Right ventricle myocardium superior (tissue), 1 donor: ENCODE results near the gene USO1. TPM values are rescaled to one million over a fixed set of nuclear protein-coding genes. Genes with fewer than 3 reads are reported as not detected.
A peak's percentile ranks its signal among the peaks of the same experiment; 100 is the strongest.
"Not testable (repeated sequence)": the region's sequence is repeated elsewhere in the genome, so short reads cannot be mapped to it uniquely, and the experiment has no call there.

Source experiments
- ATAC-seq: fragments of 200-7000 bp; cut with Tn5 transposase; one replicate; pipeline ENCODE4 v1.9.1; 2020; ENCODE audit warnings: mild to moderate bottlenecking; ENCODE audit not compliant: poor library complexity
- DNase-seq: peaks from one replicate; pipeline ENCODE4 v3.0.0-alpha.2; 2020
- intact Hi-C: fragments of 100-400 bp; cut with DNase I; formaldehyde crosslinking; loops from one replicate; pipeline ENCODE4 v1.11.2; 2022
- total RNA-seq: library from RNA; stranded (reverse); fragmentation: NEBNext Ultra II Directional; extraction: Animal tissue kit (Norgen Biotek cat#: 25700); gene quantifications from one replicate; pipeline ENCODE4 v1.2.1, GENCODE V29; 2021
- donor health status: DM: no; HTN: yes; CAD: no; lungs with severe emphysema.

The USO1 gene
- total RNA-seq, 1 donor from 2014 or later, result 87.7 TPM

DNA sequence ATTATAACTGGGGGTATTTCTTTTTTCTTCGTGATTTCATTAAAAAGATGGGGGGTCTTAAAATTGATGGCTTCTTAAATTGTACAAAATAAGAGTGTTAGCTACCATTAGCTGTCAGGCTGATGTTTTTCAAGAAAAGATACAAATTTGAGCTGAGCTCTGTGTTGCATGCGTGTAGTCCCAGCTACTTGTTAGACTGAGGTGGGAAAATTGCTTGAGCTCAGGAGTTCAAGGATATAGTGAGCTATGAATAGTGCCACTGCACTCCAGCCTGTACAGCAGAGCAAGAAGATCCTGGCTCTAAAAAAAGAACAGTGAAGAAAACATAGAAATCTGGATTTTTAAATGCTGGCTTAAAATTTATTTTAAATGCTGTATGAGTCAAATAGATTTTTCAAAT lies 13.0 kb downstream of the USO1 start:
- ATAC-seq, result peak; percentile 70
- no peak for DNase-seq
- intact Hi-C loops, result no loop called here

DNA sequence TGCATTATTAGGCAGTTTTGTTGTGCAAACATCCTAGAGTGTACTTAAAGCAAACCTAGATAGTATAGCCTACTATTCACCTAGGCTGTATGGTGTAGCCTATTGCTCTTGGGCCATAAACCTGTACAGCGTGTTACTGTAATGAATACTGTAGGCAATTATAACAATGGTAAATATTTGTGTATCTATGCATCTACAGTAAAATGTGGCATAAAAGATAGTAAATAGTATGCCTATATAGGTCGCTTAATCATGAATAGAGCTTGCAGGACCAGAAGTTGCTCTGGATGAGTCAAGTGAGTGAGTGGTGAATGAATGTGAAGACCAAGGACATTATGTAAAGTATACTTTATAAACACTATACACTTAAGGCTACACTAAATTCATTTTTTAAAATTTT lies 16.6 kb downstream of the USO1 start:
- intact Hi-C loops, result no loop called here
- DNase-seq (no peak), ATAC-seq (no peak)

DNA sequence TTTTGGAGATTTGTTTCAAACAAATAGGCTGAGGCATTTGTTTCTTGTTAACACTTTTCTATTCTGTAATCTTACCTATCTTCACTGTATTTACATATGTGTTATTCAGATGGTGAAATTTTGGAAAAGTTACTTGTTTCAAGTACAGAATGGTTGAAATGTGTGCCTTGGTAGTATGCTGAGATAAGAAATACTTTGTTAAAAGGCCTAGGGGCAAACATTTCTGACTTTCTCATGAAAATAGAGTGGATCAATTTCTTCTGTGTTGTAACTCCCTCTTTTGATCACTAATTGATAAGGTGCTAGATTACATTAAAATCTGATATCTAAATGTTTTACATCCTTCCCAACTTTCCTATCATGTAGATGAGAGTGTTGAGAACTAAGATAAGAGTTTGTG lies 18.1 kb downstream of the USO1 start:
- intact Hi-C loops, result no loop called here
- ATAC-seq (no peak), DNase-seq (no peak)

DNA sequence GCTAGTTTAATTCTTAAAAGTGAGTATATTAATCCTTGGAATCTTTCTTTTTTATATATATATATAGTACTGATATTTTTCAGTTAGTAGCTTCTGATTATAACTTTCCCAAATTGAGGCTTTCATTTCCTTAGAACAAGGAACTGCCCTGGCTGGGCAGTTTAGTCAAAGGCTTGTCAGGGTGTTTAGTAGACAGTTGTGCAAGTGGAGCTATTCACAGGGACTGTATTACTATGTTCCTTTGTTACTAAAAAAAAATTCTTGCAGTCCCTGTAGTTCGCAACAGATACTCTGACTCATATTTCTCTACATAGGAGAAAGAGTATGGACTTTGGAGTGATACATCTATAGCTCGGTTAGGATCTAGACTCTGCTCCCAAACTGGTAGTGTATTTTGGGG lies 20.8 kb downstream of the USO1 start:
- DNase-seq (no peak), ATAC-seq (peak; percentile 85)
- intact Hi-C loops, result no loop called here

DNA sequence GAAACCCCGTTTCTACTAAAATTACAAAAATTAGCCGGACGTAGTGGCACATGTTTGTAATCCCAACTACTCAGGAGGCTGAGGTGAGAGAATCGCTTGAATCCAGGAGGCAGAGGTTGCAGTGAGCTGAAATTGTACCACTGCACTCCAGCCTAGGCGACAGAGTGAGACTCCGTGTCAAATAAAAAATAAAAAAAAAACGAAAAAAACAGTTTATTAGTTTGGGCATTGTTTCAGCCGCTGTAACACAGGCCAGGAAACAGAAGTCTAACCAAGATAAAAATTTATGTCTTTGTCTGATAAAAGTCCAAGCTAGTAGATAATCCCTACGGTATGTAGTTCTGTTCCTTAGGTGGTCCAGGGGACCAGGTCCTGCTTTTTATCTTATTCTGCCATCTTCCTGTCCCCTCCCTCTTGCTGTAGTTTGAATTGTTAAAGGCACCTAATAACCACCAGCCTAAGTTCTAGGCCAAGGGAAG lies 21.4 kb downstream of the USO1 start:
- ATAC-seq (no peak), DNase-seq (no peak)
- intact Hi-C loops, result no loop called here

DNA sequence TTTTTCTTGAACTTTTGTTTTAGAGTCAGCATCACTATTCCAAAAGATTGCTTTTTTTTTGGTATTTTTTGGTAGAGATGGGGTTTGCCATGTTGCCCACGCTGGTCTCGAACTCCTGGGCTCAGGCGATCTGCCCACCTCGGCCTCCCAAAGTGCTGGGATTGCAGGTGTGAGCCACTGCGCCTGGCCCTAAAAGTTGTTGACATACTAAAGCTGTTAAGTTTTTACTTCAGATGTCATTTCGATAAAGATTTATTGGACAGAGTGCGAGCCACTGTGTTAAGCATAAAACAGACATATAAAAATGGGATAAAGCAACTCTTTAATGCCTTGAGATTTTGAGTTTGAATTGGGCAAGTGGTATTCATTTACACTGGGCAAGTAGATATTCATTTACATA lies 28.3 kb downstream of the USO1 start:
- ATAC-seq (no peak), DNase-seq (no peak)
- intact Hi-C loops, result no loop called here

DNA sequence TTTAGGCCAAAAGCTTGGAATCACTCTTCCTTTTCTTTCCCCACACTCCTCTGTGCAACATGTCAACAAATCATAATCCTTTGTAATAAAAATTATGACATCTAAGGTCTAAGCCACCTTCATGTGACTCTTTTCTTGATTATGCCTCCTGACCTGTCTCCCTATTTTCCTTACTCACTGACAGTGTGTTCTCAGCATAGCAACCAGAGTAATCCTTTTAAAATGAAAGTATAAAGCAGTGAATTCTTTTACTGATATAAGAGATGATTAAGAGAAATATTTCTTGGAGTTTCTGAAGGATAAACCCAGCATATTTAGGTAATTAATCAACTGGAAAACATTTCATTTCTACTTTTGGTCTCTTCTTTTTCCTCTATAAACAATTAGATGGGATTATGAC lies 44.7 kb downstream of the USO1 start:
- ATAC-seq, result no peak
- intact Hi-C loops, result no loop called here
- no peak for DNase-seq

DNA sequence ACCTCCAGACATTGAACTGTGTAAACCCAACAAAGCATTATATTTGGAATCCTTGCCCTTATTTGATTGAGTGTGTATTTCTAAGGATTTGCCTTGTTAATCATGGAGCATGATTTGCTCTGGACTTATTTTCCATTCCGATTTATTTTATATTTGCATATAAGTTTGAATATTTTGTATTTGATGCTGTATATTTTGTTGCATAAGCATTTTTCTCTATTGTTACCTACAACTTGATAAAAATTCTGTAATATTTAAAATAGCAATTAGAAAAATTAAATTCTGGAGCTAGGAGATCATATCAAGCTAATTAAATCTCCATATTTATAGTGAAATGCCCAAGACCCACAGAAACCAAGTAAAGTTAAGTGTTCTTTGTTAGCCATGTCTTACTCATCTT lies 47.2 kb downstream of the USO1 start:
- ATAC-seq, result no peak
- DNase-seq, result no peak
- intact Hi-C loops, result no loop called here

DNA sequence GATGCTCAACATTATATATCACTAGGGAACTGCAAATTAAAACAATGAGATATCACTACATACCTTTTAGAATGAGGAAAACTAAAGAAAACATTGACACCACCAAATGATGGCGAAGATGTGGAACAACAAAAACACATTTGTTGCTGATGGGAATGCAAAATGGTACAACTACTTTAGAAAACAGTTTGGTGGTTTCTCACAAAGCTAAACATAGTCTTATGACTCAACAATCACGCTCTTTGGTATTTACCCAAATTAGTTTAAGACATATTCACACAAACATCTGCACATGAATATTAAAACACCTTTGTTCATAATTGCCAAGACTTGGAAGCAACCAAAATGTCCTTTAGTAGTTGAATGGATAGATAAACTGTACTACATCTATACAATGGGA lies 53.2 kb downstream of the USO1 start:
- ATAC-seq, result no peak
- DNase-seq, result no peak
- intact Hi-C loops, result no loop called here

DNA sequence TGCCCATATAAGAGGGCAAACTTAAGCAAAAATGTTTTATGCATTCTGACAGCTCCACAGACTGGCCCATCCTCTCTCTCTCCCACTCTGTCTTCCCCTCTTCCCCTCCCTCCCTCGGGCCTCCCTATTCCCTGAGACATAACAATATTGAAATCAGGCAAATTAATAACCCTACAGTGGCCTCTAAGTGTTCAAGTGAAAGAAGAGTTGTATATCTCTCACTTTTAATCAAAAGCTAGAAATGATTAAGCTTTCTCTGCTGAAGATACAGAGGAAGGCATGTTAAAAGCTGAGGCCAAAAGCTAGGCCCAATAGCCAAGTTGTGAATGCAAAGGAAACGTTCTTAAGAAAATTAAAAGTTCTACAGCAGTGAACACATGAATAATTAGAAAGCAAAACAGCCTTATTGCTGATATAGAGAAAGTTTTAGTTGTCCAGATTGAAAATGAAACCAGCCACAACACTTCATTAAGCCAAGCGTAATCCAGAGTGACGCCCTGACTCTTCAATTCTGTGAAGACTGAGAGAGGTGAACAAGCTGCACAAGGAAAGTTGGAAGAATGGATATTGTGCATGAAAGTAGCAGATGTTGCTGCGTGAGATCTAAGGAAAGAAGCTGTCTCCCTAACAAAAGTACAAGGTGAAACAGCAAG lies 54.9 kb downstream of the USO1 start:
- intact Hi-C loops, result no loop called here
- no peak for ATAC-seq
- no peak for DNase-seq

DNA sequence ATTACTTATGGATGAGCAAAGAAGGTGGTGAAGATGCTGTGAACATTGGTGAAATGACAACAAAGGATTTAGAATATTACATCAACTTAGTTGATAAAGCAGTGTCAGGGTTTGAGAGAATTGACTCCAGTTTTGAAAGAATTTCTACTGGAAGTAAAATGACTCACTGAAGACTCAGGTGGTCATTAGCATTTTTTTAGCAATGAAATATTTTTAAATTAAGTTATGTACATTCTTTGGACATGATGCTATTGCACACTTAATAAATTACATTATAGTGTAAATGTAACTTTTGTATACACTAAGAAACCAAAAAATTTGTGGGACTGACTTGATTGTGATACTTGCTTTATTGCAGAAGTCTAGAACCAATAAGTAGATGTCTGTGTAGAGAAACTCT lies 56.9 kb downstream of the USO1 start:
- intact Hi-C loops, result no loop called here
- ATAC-seq, result no peak

DNA sequence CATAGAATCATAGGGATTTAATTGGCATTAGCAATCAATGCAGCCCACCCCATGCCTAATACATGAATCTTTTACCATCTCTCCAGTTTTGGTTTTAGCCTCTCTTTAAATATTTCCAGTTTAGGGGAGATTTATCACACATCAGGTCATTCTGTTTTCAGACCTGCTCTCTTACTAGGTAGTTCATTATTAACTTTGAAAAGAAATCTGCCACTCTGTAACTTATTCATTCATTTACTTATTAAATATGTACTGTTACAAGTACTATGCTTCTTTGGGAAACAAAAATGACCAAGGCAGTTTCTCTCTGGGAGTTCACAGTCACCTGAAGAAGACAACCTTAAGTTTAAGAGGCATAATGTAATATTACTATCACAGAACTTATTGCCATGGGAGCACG lies 62.1 kb downstream of the USO1 start:
- ATAC-seq (no peak), DNase-seq (no peak)
- intact Hi-C loops, result no loop called here

More for the DNA sequence above, 56.9 kb downstream of the USO1 start:
- DNase-seq, result no peak

DNA sequence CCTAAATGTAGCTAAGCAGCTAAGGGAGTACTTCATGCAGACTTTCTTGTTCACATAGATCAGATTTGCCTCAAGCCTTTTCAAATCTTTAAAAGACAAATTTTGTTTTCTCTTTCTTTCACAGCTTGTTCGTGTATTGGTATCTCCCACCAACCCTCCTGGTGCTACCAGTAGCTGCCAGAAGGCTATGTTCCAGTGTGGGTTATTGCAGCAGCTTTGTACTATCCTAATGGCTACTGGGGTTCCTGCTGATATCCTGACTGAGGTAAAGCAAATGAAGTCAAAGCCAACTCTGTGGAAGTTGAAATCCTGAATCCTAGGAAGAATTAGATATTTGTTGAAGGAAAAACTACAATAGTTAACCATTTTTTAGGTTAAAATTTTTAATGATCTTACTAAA lies 62.6 kb downstream of the USO1 start:
- intact Hi-C loops, result no loop called here
- ATAC-seq, result no peak

DNA sequence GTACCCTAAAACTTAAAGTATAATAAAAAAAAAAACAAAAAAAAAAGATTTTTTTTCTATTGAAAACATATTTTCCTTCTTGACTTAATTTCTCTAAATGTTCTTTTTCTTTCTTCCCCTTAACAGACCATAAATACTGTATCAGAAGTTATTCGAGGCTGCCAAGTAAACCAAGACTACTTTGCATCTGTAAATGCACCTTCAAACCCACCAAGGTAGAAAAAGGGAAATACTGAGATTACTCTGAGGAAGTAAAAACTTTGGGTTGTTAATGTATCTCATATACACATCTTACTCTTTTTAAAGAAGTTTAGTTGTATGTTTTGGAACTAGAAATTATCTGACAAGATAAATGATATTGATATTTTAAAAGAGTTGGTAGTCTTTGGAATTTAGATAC lies 65.6 kb downstream of the USO1 start:
- ATAC-seq (no peak), DNase-seq (no peak)
- intact Hi-C loops, result no loop called here

More for the DNA sequence above, 62.6 kb downstream of the USO1 start:
- DNase-seq, result no peak

DNA sequence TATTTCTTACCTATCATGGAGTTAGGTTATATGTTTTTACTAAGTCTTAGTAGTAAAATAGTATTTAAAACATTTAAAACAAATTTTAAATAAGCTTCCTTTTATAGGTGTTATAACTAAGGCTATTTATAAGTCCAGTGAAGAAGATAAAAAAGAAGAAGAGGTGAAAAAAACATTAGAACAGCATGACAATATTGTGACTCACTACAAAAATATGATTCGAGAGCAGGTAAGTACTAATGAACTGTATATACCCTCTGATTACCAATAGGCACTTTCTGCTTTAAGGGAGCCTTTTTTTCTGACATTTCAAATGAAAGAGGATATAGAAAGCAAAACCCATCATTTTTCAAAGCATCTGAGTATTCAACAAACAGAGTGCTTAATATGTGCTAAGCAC lies 76.6 kb downstream of the USO1 start:
- no peak for DNase-seq
- intact Hi-C loops, result no loop called here
- no peak for ATAC-seq

DNA sequence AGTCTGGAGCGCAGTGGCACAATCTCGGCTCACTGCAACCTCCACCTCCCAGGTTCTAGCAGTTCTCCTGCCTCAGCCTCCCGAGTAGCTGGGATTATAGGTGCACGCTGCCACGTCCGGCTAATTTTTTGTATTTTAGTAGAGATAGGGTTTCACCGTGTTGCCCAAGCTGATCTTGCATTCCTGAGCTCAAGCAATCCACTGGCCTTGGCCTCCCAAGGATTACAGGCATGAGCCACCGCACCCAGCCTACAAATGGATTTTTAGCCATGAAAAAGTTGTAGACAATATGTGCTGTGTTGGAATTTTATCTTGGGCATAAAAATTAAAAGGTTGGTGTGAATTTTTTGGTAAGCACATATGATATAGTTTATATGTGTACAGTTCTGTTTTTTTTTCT lies 81.7 kb downstream of the USO1 start:
- DNase-seq, ATAC-seq, intact Hi-C loops: not testable (repeated sequence)

DNA sequence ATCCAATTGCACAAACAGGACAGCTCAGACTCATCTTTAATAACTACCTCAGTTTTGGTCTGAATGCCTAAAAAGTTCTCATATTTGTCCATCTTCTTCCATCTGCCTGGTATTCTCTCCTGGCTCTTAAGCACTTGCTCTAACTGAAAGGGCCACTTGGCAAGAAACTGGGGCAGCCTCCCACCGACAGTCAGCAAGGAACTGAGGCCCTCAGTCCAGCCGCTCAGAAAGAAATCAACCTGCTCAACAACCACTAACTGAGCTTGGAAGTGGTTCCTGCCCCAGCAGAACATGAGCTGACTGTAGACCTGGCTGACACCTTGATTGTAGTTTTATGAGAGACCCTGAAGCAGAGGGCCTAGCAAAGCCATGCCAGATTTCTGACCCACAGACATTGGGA lies 93.5 kb downstream of the USO1 start:
- intact Hi-C loops, result no loop called here
- ATAC-seq (no peak), DNase-seq (no peak)

DNA sequence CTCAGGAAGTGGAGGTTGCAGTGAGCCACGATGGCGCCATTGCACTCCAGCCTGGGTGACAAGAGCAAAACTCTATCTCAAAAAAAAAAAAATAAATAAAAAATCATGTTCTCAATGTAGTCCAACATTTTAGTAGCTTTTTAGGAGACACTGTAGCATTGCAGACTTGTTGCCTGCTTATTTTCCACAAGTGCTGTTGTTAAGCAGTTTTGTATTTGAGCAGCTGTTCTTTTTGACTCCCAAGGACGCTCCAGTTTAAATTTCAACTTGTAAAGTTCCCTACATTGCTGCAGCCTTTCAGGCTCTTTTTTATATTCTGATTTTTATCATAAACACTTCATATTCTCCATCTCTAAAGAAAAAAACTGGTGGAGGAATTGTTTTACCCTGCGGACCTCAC lies 94.7 kb downstream of the USO1 start:
- DNase-seq (no peak), ATAC-seq (no peak)
- intact Hi-C loops, result no loop called here

DNA sequence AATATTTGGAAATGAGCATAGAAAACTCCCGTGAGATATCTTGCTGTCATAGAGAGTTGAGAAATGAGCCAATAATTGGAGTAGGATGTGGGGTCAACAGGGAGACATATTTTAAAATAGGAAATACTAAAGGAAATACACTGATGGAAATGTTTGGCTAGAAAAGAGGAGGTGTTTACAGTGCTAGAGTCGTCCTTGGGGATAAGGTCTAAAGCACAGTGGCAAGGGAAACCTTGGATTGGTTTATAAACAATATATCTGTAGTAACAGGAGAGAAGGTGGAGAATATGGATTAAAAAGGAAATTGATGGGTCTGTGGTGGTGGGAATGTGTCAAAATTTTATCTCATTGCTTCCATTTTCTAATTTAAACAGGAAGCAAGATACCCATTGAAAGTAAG lies 95.8 kb downstream of the USO1 start:
- ATAC-seq, result no peak
- intact Hi-C loops, result no loop called here
- DNase-seq, result no peak

DNA sequence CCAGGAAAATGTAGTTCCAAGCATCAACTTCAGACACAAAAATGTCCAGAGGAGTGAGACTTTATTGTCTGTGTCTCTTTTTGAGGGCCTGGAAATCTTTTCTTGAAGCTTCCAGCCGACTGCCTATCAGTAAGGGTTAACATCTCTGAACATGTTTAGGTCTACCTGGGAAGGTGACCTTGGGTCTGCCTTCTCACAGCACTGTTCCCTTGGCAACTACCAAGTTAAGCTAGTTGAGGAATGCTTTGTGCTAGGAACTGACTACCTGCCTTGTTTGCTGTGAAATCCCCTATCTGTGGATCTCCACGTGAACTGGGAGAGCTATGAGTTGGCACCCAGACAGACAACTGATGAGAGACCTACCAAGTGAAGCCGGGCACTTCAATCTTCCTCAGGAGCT lies 96.3 kb downstream of the USO1 start:
- ATAC-seq (no peak), DNase-seq (no peak)
- intact Hi-C loops, result no loop called here

DNA sequence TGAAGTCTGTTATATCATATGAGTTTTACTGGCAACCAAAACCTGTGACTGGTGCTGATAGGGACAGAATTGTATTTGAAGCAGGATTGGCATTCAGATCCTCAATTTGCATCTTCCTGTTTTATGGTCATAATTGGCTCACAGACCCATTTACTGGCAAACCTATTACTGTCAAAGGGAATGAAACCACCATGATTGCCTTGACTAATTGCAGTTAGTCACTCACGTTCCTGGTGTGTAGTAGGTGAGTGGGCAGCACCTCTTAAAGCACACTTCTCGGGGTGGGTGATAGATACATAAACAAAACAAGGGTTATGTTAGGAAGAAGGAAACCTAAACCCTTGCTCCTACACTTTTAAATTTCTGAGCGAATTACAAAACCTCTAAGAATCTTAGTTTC lies 96.8 kb downstream of the USO1 start:
- intact Hi-C loops, result no loop called here
- no peak for DNase-seq
- no peak for ATAC-seq
